Kidney epithelial cell (primary cell): ENCODE results near the gene TUBGCP2. TPM values are rescaled to one million over a fixed set of nuclear protein-coding genes. Genes with fewer than 3 reads are reported as not detected.
"Not testable (repeated sequence)": the region's sequence is repeated elsewhere in the genome, so short reads cannot be mapped to it uniquely, and the experiment has no call there.

ENCODE experiments used
- DNase-seq: peaks from one replicate; pipeline ENCODE4 v3.0.0-alpha.2; 2010; ENCODE audit warnings: low read depth
- H3K27me3 ChIP-seq: 2 replicates; pipeline ENCODE4 v1.6.0; 2011; ENCODE audit warnings: low read length; ENCODE audit not compliant: control insufficient read depth, insufficient read depth
- H3K36me3 ChIP-seq: 2 replicates; pipeline ENCODE4 v1.5.1; 2011; ENCODE audit warnings: low read length; ENCODE audit not compliant: control insufficient read depth, insufficient read depth
- H3K4me3 ChIP-seq: 2 replicates; pipeline ENCODE4 v1.5.1; 2011; ENCODE audit warnings: low read depth, mild to moderate bottlenecking, control low read depth, low read length
- total RNA-seq: library from RNA; depleted of rRNA; stranded (reverse); fragments of >200 nt; gene quantifications from 2 replicates; pipeline ENCODE4 v1.2.3, GENCODE V29; 2015
- TF ChIP-seq, protein P1 (sequence below): IDR thresholded peaks from 2 replicates; pipeline ENCODE4 v1.5.1; 2011; ENCODE audit warnings: mild to moderate bottlenecking, moderate library complexity, low read length, control low read depth, inconsistent platforms; ENCODE audit not compliant: insufficient read depth, poor library complexity, severe bottlenecking

TUBGCP2 gene
- total RNA-seq, 1 donor from 2014 or later: 65.5 TPM

- no peak for DNase-seq
- Histone ChIP-seq H3K4me3 (no peak overlapping the region), H3K27me3 (no peaks in the 10 kb centered on the region), H3K36me3 (no peaks in the 10 kb centered on the region)
- TF ChIP-seq, protein P1, sequence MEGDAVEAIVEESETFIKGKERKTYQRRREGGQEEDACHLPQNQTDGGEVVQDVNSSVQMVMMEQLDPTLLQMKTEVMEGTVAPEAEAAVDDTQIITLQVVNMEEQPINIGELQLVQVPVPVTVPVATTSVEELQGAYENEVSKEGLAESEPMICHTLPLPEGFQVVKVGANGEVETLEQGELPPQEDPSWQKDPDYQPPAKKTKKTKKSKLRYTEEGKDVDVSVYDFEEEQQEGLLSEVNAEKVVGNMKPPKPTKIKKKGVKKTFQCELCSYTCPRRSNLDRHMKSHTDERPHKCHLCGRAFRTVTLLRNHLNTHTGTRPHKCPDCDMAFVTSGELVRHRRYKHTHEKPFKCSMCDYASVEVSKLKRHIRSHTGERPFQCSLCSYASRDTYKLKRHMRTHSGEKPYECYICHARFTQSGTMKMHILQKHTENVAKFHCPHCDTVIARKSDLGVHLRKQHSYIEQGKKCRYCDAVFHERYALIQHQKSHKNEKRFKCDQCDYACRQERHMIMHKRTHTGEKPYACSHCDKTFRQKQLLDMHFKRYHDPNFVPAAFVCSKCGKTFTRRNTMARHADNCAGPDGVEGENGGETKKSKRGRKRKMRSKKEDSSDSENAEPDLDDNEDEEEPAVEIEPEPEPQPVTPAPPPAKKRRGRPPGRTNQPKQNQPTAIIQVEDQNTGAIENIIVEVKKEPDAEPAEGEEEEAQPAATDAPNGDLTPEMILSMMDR: no peak
Measured at GRCh38 chr10:133266056-133266795, 42.4 kb downstream of the TUBGCP2 start.

GRCh38 chr10:133265052-133265451 lies 43.6 kb downstream of the TUBGCP2 start:
- H3K36me3 ChIP-seq, DNase-seq, H3K27me3 ChIP-seq, H3K4me3 ChIP-seq: not testable (repeated sequence)

GRCh38 chr10:133264461-133264860 lies 44.2 kb downstream of the TUBGCP2 start:
- Histone ChIP-seq H3K27me3 (no peaks in the 10 kb centered on the region), H3K4me3 (no peak overlapping the region), H3K36me3 (no peaks in the 10 kb centered on the region)
- TF ChIP-seq, protein P1: no peak
- DNase-seq: no peak

GRCh38 chr10:133263674-133264073 lies 45.0 kb downstream of the TUBGCP2 start:
- TF ChIP-seq, protein P1: no peak
- no peaks in the 10 kb centered on the region for H3K36me3 ChIP-seq
- DNase-seq: no peak

GRCh38 chr10:133262696-133263095 lies 46.0 kb downstream of the TUBGCP2 start:
- no peak for DNase-seq
- H3K27me3 ChIP-seq: no peaks in the 10 kb centered on the region

More at GRCh38 chr10:133263674-133264073, 45.0 kb downstream of the TUBGCP2 start:
- H3K27me3 ChIP-seq: no peaks in the 10 kb centered on the region
- no peak overlapping the region for H3K4me3 ChIP-seq

DNA sequence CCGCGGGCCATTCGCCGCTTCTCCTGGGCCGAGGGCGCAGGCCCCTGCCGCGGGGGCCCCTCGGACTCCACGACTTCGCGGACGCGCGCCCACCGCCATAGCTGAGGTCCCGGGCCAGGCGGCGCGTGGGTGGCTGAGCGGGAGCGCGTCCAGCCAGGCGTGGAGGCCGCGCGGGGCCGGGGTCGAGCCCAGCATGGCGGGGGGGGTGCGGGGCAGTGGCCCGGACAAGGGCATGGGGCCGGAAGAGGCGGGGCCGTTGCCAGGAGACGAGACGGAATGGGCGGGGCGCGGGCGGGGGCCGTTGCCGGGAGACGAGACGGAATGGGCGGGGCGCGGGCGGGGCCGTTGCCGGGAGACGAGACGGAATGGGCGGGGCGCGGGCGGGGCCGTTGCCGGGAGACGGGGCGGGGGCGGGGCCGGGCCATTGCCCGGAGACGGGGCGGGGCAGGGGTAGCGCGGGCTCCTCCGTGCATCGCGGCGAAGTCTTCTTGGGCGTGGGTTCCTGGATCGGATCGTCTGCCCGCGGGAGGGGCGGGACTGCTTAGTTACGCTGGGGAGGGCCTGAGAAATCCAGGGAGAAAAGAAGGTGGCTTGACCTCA lies 46.8 kb downstream of the TUBGCP2 start:
- H3K36me3 ChIP-seq: no peaks in the 10 kb centered on the region
- peak overlapping the region; percentile 56 for H3K4me3 ChIP-seq
- TF ChIP-seq, protein P1: no peak
- no peak for DNase-seq
- no peaks in the 10 kb centered on the region for H3K27me3 ChIP-seq

More at GRCh38 chr10:133262696-133263095, 46.0 kb downstream of the TUBGCP2 start:
- TF ChIP-seq, protein P1: no peak
- no peaks in the 10 kb centered on the region for H3K36me3 ChIP-seq
- H3K4me3 ChIP-seq: no peak overlapping the region
